ENCODE data around the gene ZFR2.

The ZFR2 gene

GRCh38 chr19:3857449-3858003 is 11.3 kb downstream of the ZFR2 start:
- H3K4me3 Mint-ChIP-seq = no peak overlapping the region
- peaks cover 6 to 9% of the 10 kb centered on the region in 2 donors for H3K4me1 Mint-ChIP-seq
- ATAC-seq (replicated peaks) = peak; percentile 96 to 99
- peaks cover 0 to 2% of the 10 kb centered on the region in 2 donors for H3K27me3 Mint-ChIP-seq
- H3K36me3 Mint-ChIP-seq = no peaks in the 10 kb centered on the region
- peak overlapping the region; percentile 71 for H3K27ac Mint-ChIP-seq
- peak; percentile 49 for DNase-seq
- no peaks in the 10 kb centered on the region for H3K9me3 Mint-ChIP-seq

GRCh38 chr19:3855320-3855719 is 13.5 kb downstream of the ZFR2 start:
- H3K9me3 Mint-ChIP-seq = peaks cover 6 to 12% of the 10 kb centered on the region in 2 donors
- DNase-seq (no peak), ATAC-seq (replicated peaks) (no peak)
- no peak overlapping the region for H3K4me3 Mint-ChIP-seq
- H3K27me3 Mint-ChIP-seq = no peaks in the 10 kb centered on the region
- peak overlapping the region; percentile 27 for H3K27ac Mint-ChIP-seq
- H3K4me1 Mint-ChIP-seq = peaks cover 10 to 16% of the 10 kb centered on the region in 2 donors
- H3K36me3 Mint-ChIP-seq = peaks cover 6 to 11% of the 10 kb centered on the region in 2 donors

- Mint-ChIP-seq H3K4me1 (peaks cover 7 to 11% of the 10 kb centered on the region in 2 donors), H3K27me3 (no peaks in the 10 kb centered on the region), H3K27ac (no peak overlapping the region), H3K4me3 (no peak overlapping the region), H3K9me3 (peaks cover 6 to 12% of the 10 kb centered on the region in 2 donors), H3K36me3 (peaks cover 6 to 11% of the 10 kb centered on the region in 2 donors)
- DNase-seq (peak; percentile 25), ATAC-seq (replicated peaks) (peak; percentile 38 to 39)
Measured at GRCh38 chr19:3852614-3853254, 16.1 kb downstream of the ZFR2 start.

GRCh38 chr19:3852177-3852511 is 16.7 kb downstream of the ZFR2 start:
- Mint-ChIP-seq H3K27me3 (no peaks in the 10 kb centered on the region), H3K27ac (no peak overlapping the region), H3K4me1 (peaks cover 5 to 7% of the 10 kb centered on the region in 2 donors), H3K9me3 (peaks cover 6 to 12% of the 10 kb centered on the region in 2 donors), H3K36me3 (peaks cover 6 to 11% of the 10 kb centered on the region in 2 donors), H3K4me3 (no peak overlapping the region)
- ATAC-seq (replicated peaks) (no peak), DNase-seq (no peak)

- DNase-seq (no peak), ATAC-seq (replicated peaks) (peak in 1 of 2 donors; percentile 14)
- Mint-ChIP-seq H3K27ac (no peak overlapping the region), H3K4me3 (no peak overlapping the region), H3K36me3 (peaks cover 6 to 11% of the 10 kb centered on the region in 2 donors), H3K4me1 (peaks cover 5 to 7% of the 10 kb centered on the region in 2 donors), H3K9me3 (peaks cover 6 to 12% of the 10 kb centered on the region in 2 donors), H3K27me3 (no peaks in the 10 kb centered on the region)
Measured at GRCh38 chr19:3851254-3852176, 17.3 kb downstream of the ZFR2 start.

- Mint-ChIP-seq H3K27me3 (no peaks in the 10 kb centered on the region), H3K27ac (no peak overlapping the region), H3K9me3 (peaks cover 6 to 12% of the 10 kb centered on the region in 2 donors), H3K4me3 (no peak overlapping the region), H3K4me1 (peaks cover 5 to 7% of the 10 kb centered on the region in 2 donors), H3K36me3 (peaks cover 6 to 11% of the 10 kb centered on the region in 2 donors)
- ATAC-seq (replicated peaks) (no peak), DNase-seq (no peak)
Measured at GRCh38 chr19:3850320-3850972, 18.4 kb downstream of the ZFR2 start.

- Mint-ChIP-seq H3K4me1 (peaks cover 5 to 7% of the 10 kb centered on the region in 2 donors), H3K27ac (no peak overlapping the region), H3K4me3 (no peak overlapping the region), H3K36me3 (peaks cover 6 to 11% of the 10 kb centered on the region in 2 donors), H3K27me3 (no peaks in the 10 kb centered on the region), H3K9me3 (peaks cover 6 to 12% of the 10 kb centered on the region in 2 donors)
- ATAC-seq (replicated peaks) (no peak), DNase-seq (no peak)
Measured at GRCh38 chr19:3849787-3850186, 19.1 kb downstream of the ZFR2 start.

GRCh38 chr19:3849092-3849491 is 19.7 kb downstream of the ZFR2 start:
- peaks cover 6 to 11% of the 10 kb centered on the region in 2 donors for H3K36me3 Mint-ChIP-seq
- peak; percentile 30 for DNase-seq

GRCh38 chr19:3844596-3844995 is 24.2 kb downstream of the ZFR2 start:
- ATAC-seq (replicated peaks) (no peak), DNase-seq (no peak)
- no peaks in the 10 kb centered on the region for H3K27me3 Mint-ChIP-seq
- no peaks in the 10 kb centered on the region for H3K9me3 Mint-ChIP-seq
- no peak overlapping the region for H3K4me3 Mint-ChIP-seq
- H3K27ac Mint-ChIP-seq = no peak overlapping the region
- no peaks in the 10 kb centered on the region for H3K4me1 Mint-ChIP-seq
- H3K36me3 Mint-ChIP-seq = no peaks in the 10 kb centered on the region

More at GRCh38 chr19:3849092-3849491, 19.7 kb downstream of the ZFR2 start:
- Mint-ChIP-seq H3K27me3 (no peaks in the 10 kb centered on the region), H3K4me3 (no peak overlapping the region), H3K4me1 (peaks cover 5 to 7% of the 10 kb centered on the region in 2 donors), H3K9me3 (peaks cover 6 to 12% of the 10 kb centered on the region in 2 donors), H3K27ac (no peak overlapping the region)
- ATAC-seq (replicated peaks) = peak; percentile 89 to 90

- no peak overlapping the region for H3K27ac Mint-ChIP-seq
- no peaks in the 10 kb centered on the region for H3K9me3 Mint-ChIP-seq
- no peak for DNase-seq
- no peaks in the 10 kb centered on the region for H3K4me1 Mint-ChIP-seq
- no peak for ATAC-seq (replicated peaks)
- peaks cover 0 to 5% of the 10 kb centered on the region in 2 donors for H3K27me3 Mint-ChIP-seq
- no peaks in the 10 kb centered on the region for H3K36me3 Mint-ChIP-seq
- no peak overlapping the region for H3K4me3 Mint-ChIP-seq
Measured at GRCh38 chr19:3842948-3843347, 25.9 kb downstream of the ZFR2 start.

GRCh38 chr19:3840804-3841203 is 28.0 kb downstream of the ZFR2 start:
- H3K4me1 Mint-ChIP-seq = no peaks in the 10 kb centered on the region
- H3K27me3 Mint-ChIP-seq = peaks cover 0 to 5% of the 10 kb centered on the region in 2 donors
- H3K4me3 Mint-ChIP-seq = no peak overlapping the region
- no peak overlapping the region for H3K27ac Mint-ChIP-seq
- DNase-seq (no peak), ATAC-seq (replicated peaks) (no peak)
- H3K36me3 Mint-ChIP-seq = no peaks in the 10 kb centered on the region
- no peaks in the 10 kb centered on the region for H3K9me3 Mint-ChIP-seq

- Mint-ChIP-seq H3K27me3 (peaks cover 0 to 5% of the 10 kb centered on the region in 2 donors), H3K27ac (no peak overlapping the region), H3K4me3 (no peak overlapping the region), H3K9me3 (no peaks in the 10 kb centered on the region), H3K36me3 (no peaks in the 10 kb centered on the region), H3K4me1 (no peaks in the 10 kb centered on the region)
- no peak for ATAC-seq (replicated peaks)
- no peak for DNase-seq
Measured at GRCh38 chr19:3839941-3840340, 28.9 kb downstream of the ZFR2 start.

- Mint-ChIP-seq H3K4me3 (no peak overlapping the region), H3K9me3 (no peaks in the 10 kb centered on the region), H3K27ac (peak overlapping the region; percentile 71)
Measured at GRCh38 chr19:3838661-3839060, 30.2 kb downstream of the ZFR2 start.

GRCh38 chr19:3837922-3838321 is 30.9 kb downstream of the ZFR2 start:
- H3K36me3 Mint-ChIP-seq = no peaks in the 10 kb centered on the region
- H3K4me1 Mint-ChIP-seq = no peaks in the 10 kb centered on the region
- DNase-seq (no peak), ATAC-seq (replicated peaks) (no peak)
- no peak overlapping the region for H3K4me3 Mint-ChIP-seq
- H3K27me3 Mint-ChIP-seq = peaks cover 5 to 11% of the 10 kb centered on the region in 2 donors
- H3K27ac Mint-ChIP-seq = no peak overlapping the region
- H3K9me3 Mint-ChIP-seq = no peaks in the 10 kb centered on the region

More at GRCh38 chr19:3838661-3839060, 30.2 kb downstream of the ZFR2 start:
- H3K27me3 Mint-ChIP-seq = peaks cover 5 to 8% of the 10 kb centered on the region in 2 donors
- no peak for ATAC-seq (replicated peaks)
- DNase-seq = no peak
- H3K36me3 Mint-ChIP-seq = no peaks in the 10 kb centered on the region
- no peaks in the 10 kb centered on the region for H3K4me1 Mint-ChIP-seq

Data from stimulated activated naive B cell treated with anti-CD40 and anti-IgM and Interleukin-4, amounts not matched to agents 10 μg/mL and 1 μg/mL and 100 μg/mL, for 72 hours (primary cell).